K562 (cell line): ENCODE data around the gene GHDC. TPM values are rescaled to one million over a fixed set of nuclear protein-coding genes. Genes with fewer than 3 reads are reported as not detected.

Experiments
- CREM ChIP-seq: IDR thresholded peaks from 2 replicates; pipeline ENCODE4 v1.6.1; 2014; ENCODE audit warnings: antibody characterized with exemption, low read depth
- DMBX1 ChIP-seq: fragments of 250-450 bp; sonication (Bioruptor Pico); IDR thresholded peaks from 2 replicates; pipeline ENCODE4 v1.8.0; 2022; ENCODE audit warnings: inconsistent platforms, mild to moderate bottlenecking, moderate library complexity, borderline replicate concordance
- E2F1 ChIP-seq: sonication (generic); formaldehyde crosslinking; IDR thresholded peaks from 2 replicates; pipeline ENCODE4 v1.8.1; 2023; ENCODE audit warnings: mild to moderate bottlenecking, missing genetic modification reagents, moderate library complexity
- HBP1 ChIP-seq: fragments of 450-650 bp; formaldehyde crosslinking; IDR thresholded peaks from 2 replicates; pipeline ENCODE4 v1.4.0; 2022; ENCODE audit warnings: missing genetic modification characterization
- HDAC3 ChIP-seq: fragments of 450-650 bp; IDR thresholded peaks from 2 replicates; pipeline ENCODE4 v1.6.1; 2018; ENCODE audit warnings: borderline replicate concordance, mild to moderate bottlenecking, moderate library complexity; ENCODE audit not compliant: partially characterized antibody
- HMGN3 ChIP-seq: IDR thresholded peaks from 2 replicates; pipeline ENCODE4 v1.6.1; 2011; ENCODE audit warnings: borderline replicate concordance, low read depth, mild to moderate bottlenecking, mixed read lengths, low read length; ENCODE audit not compliant: insufficient read length; ENCODE audit errors: extremely low read depth
- HOMEZ ChIP-seq: fragments of 250-450 bp; sonication (Bioruptor Pico); IDR thresholded peaks from 2 replicates; pipeline ENCODE4 v1.4.0; 2020; ENCODE audit warnings: mild to moderate bottlenecking, moderate library complexity
- MXD1 ChIP-seq: fragments of 250-450 bp; sonication (Bioruptor Pico); IDR thresholded peaks from 2 replicates; pipeline ENCODE4 v1.8.0; 2021; ENCODE audit warnings: borderline replicate concordance, mild to moderate bottlenecking, moderate library complexity; ENCODE audit not compliant: poor library complexity, severe bottlenecking
- POLR2AphosphoS5 ChIP-seq: IDR thresholded peaks from 2 replicates; pipeline ENCODE4 v1.6.1; 2011; ENCODE audit warnings: mild to moderate bottlenecking, low read depth, low read length, moderate library complexity; ENCODE audit not compliant: control insufficient read depth, insufficient read depth
- RAD51 ChIP-seq: fragments of 450-650 bp; IDR thresholded peaks from 2 replicates; pipeline ENCODE4 v1.7.1; 2016; ENCODE audit warnings: low read depth, mild to moderate bottlenecking, borderline replicate concordance
- SMARCA5 ChIP-seq: fragments of 450-650 bp; IDR thresholded peaks from 2 replicates; pipeline ENCODE4 v1.6.1; 2016
- THRB ChIP-seq: fragments of 450-650 bp; formaldehyde crosslinking; conservative IDR thresholded peaks from 2 replicates; pipeline ENCODE4 v1.4.0; 2022; ENCODE audit warnings: mild to moderate bottlenecking, missing genetic modification characterization
- USF2 ChIP-seq: sonication (generic); formaldehyde crosslinking; IDR thresholded peaks from 2 replicates; pipeline ENCODE4 v1.5.0; 2020; ENCODE audit warnings: missing genetic modification reagents
- VEZF1 ChIP-seq: fragments of 200-800 bp; sonication (Bioruptor generic); IDR thresholded peaks from 2 replicates; pipeline ENCODE4 v1.6.1; 2017; ENCODE audit warnings: missing genetic modification characterization, missing compliant biosample characterization
- ZNF778 ChIP-seq: fragments of 450-650 bp; formaldehyde crosslinking; IDR thresholded peaks from 2 replicates; pipeline ENCODE4 v1.4.0; 2020; ENCODE audit warnings: mild to moderate bottlenecking, moderate library complexity
- polyA plus RNA-seq, 8 experiments: library from polyadenylated mRNA; depleted of rRNA in 4 of 8; stranded (reverse) in 5 of 8; unstranded in 3 of 8; fragments of >200 nt; fragmentation: Nextera tagmentation in 2 of 8; fragmentation: Illumina TruSeq in 1 of 8; extraction: Ambion mirVana in 2 of 8; extraction: Trizol in 1 of 8; gene quantifications; 2 replicates each; pipeline versions ENCODE4 v1.2.1 to v1.2.3, GENCODE V29; 2011 to 2014; ENCODE audit warnings: inconsistent platforms in 1 of 8, missing spikeins in 1 of 8
- total RNA-seq, 7 experiments: library from RNA; depleted of rRNA in 6 of 7; stranded (reverse); fragments of >200 nt in 6 of 7; fragmentation: Illumina TruSeq in 2 of 7; extraction: Trizol in 2 of 7; gene quantifications; 2 replicates each; pipeline versions ENCODE4 v1.2.1 to v1.2.3, GENCODE V29; 2011 to 2021; ENCODE audit warnings: low replicate concordance in 1 of 7

Gene GHDC
- total and polyA plus RNA-seq, 9 of the 15 experiments (the other 6 are each of a cell fraction or from before 2014, with no cell fraction given), result 0.65 to 23.2 (median 11.2) TPM

- no peak for TF ChIP-seq HDAC3
- TF ChIP-seq HBP1 (CRISPR knock-in tag), result no peak
- TF ChIP-seq THRB (CRISPR knock-in tag), result no peak
- TF ChIP-seq MXD1, result peak; percentile 78
- TF ChIP-seq HMGN3, result peak; percentile 39
- TF ChIP-seq USF2 (CRISPR knock-in tag), result peak; percentile 88
- no peak for TF ChIP-seq ZNF778 (CRISPR knock-in tag)
- peak; percentile 66 for TF ChIP-seq VEZF1 (CRISPR knock-in tag)
- TF ChIP-seq HOMEZ (CRISPR knock-in tag), result no peak
- TF ChIP-seq POLR2AphosphoS5, result no peak
- peak; percentile 84 for TF ChIP-seq RAD51
- no peak for TF ChIP-seq SMARCA5
- TF ChIP-seq E2F1 (CRISPR knock-in tag), result peak; percentile 100
- peak; percentile 71 for TF ChIP-seq CREM
- peak; percentile 50; the same call in 1 of the 2 replicates for TF ChIP-seq DMBX1 (CRISPR knock-in tag)
These were observed 13.1 kb downstream of the GHDC start, which contains the start of gene KCNH4 (continued) for GRCh38 chr17:42180922-42181850.
